ENCODE data around the gene TMEM150B.
A peak's percentile ranks its signal among the peaks of the same experiment; 100 is the strongest.

GRCh38 chr19:55339889-55340783 lies 15.0 kb upstream of the TMEM150B start:
- TF ChIP-seq CTCF (IDR thresholded peaks at IDR 0.05) (no peak), POLR2A (IDR thresholded peaks at IDR 0.05) (peak in 1 of 2 donors; percentile 93)
